GM21529 (cell line): ENCODE data around the gene ACSL3.

Experiments used
- ATAC-seq: cut with Tn5 transposase; IDR thresholded peaks from one replicate; pipeline ENCODE4 v1.9.1; 2021; ENCODE audit not compliant: unreplicated experiment

The ACSL3 gene

GRCh38 chr2:222878877-222879603 lies 18.2 kb downstream of the ACSL3 start:
- no peak for ATAC-seq

- no peak for ATAC-seq
Measured at GRCh38 chr2:222879604-222879933, 18.7 kb downstream of the ACSL3 start.

- ATAC-seq = no peak
Measured at GRCh38 chr2:222882484-222882928, 21.7 kb downstream of the ACSL3 start.

GRCh38 chr2:222883420-222883819 lies 22.6 kb downstream of the ACSL3 start:
- no peak for ATAC-seq

- ATAC-seq = no peak
Measured at GRCh38 chr2:222884114-222884771, 23.4 kb downstream of the ACSL3 start.

GRCh38 chr2:222884805-222885424 lies 24.1 kb downstream of the ACSL3 start:
- no peak for ATAC-seq

GRCh38 chr2:222887124-222887523 lies 26.3 kb downstream of the ACSL3 start:
- ATAC-seq = no peak

GRCh38 chr2:222888716-222889115 lies 27.9 kb downstream of the ACSL3 start:
- ATAC-seq = no peak

- ATAC-seq = no peak
Measured at GRCh38 chr2:222891890-222892289, 31.1 kb downstream of the ACSL3 start.

GRCh38 chr2:222892321-222892720 lies 31.5 kb downstream of the ACSL3 start:
- ATAC-seq = no peak

GRCh38 chr2:222892761-222893160 lies 31.9 kb downstream of the ACSL3 start:
- ATAC-seq = no peak

GRCh38 chr2:222893716-222894115 lies 32.9 kb downstream of the ACSL3 start:
- ATAC-seq = no peak

GRCh38 chr2:222895144-222895543 lies 34.3 kb downstream of the ACSL3 start:
- ATAC-seq = no peak

GRCh38 chr2:222897898-222898297 lies 37.1 kb downstream of the ACSL3 start:
- ATAC-seq = no peak

GRCh38 chr2:222899413-222900181 lies 38.8 kb downstream of the ACSL3 start:
- no peak for ATAC-seq

GRCh38 chr2:222900354-222900753 lies 39.5 kb downstream of the ACSL3 start:
- ATAC-seq = no peak

- ATAC-seq = no peak
Measured at GRCh38 chr2:222902660-222903059, 41.8 kb downstream of the ACSL3 start.

- peak; percentile 90 for ATAC-seq
Measured at GRCh38 chr2:222903234-222904220, 42.7 kb downstream of the ACSL3 start.

- ATAC-seq = no peak
Measured at GRCh38 chr2:222904557-222905258, 43.9 kb downstream of the ACSL3 start.

GRCh38 chr2:222907048-222907447 lies 46.2 kb downstream of the ACSL3 start:
- ATAC-seq = no peak
